D721Med (cell line): Measurements from ENCODE around the gene ZNF804A.
A peak's percentile ranks its signal among the peaks of the same experiment; 100 is the strongest.

Experiments used
- DNase-seq: peaks from one replicate; pipeline ENCODE4 v3.0.0; 2011; ENCODE audit warnings: low spot score; ENCODE audit not compliant: insufficient read length
- FAIRE-seq: peaks from 2 replicates; lab custom pipeline; 2011; peaks lifted over from hg19 to GRCh38; lab: Jason Lieb, UNC
- CTCF ChIP-seq: IDR thresholded peaks from 2 replicates; pipeline ENCODE4 v1.5.1; 2012; ENCODE audit warnings: mild to moderate bottlenecking, control low read depth; ENCODE audit not compliant: insufficient read depth; ENCODE audit errors: missing control alignments

ZNF804A gene

GRCh38 chr2:184679219-184680018 is 81.1 kb downstream of the ZNF804A start:
- DNase-seq, result no peak
- TF ChIP-seq CTCF, result no peak
- FAIRE-seq, result no peak

GRCh38 chr2:184680825-184681224 is 82.5 kb downstream of the ZNF804A start:
- TF ChIP-seq CTCF, result no peak
- no peak for FAIRE-seq
- no peak for DNase-seq

- FAIRE-seq (no peak), DNase-seq (no peak)
- TF ChIP-seq CTCF, result no peak
Measured at GRCh38 chr2:184681642-184682321, 83.5 kb downstream of the ZNF804A start.

- DNase-seq, result no peak
- peak; percentile 32 for FAIRE-seq
Measured at GRCh38 chr2:184683911-184684310, 85.6 kb downstream of the ZNF804A start.

GRCh38 chr2:184685999-184686841 is 87.9 kb downstream of the ZNF804A start:
- DNase-seq, result no peak
- no peak for TF ChIP-seq CTCF
- FAIRE-seq, result no peak

More at GRCh38 chr2:184683911-184684310, 85.6 kb downstream of the ZNF804A start:
- no peak for TF ChIP-seq CTCF

- no peak for TF ChIP-seq CTCF
- FAIRE-seq, result no peak
Measured at GRCh38 chr2:184689638-184690037, 91.3 kb downstream of the ZNF804A start.

More at GRCh38 chr2:184689638-184690037, 91.3 kb downstream of the ZNF804A start:
- DNase-seq, result no peak
